ENCODE measurements around the gene TMEM151A. TPM values are rescaled to one million over a fixed set of nuclear protein-coding genes. Genes with fewer than 3 reads are reported as not detected.

Gene TMEM151A
- total and polyA plus RNA-seq, 8 donors = 0.46 to 19.6 (median 2.8) TPM; not detected in 2

GRCh38 chr11:66292543-66293332 lies 1.0 kb downstream of the TMEM151A start:
- DNase-seq = no peak
- TF ChIP-seq, protein P1, sequence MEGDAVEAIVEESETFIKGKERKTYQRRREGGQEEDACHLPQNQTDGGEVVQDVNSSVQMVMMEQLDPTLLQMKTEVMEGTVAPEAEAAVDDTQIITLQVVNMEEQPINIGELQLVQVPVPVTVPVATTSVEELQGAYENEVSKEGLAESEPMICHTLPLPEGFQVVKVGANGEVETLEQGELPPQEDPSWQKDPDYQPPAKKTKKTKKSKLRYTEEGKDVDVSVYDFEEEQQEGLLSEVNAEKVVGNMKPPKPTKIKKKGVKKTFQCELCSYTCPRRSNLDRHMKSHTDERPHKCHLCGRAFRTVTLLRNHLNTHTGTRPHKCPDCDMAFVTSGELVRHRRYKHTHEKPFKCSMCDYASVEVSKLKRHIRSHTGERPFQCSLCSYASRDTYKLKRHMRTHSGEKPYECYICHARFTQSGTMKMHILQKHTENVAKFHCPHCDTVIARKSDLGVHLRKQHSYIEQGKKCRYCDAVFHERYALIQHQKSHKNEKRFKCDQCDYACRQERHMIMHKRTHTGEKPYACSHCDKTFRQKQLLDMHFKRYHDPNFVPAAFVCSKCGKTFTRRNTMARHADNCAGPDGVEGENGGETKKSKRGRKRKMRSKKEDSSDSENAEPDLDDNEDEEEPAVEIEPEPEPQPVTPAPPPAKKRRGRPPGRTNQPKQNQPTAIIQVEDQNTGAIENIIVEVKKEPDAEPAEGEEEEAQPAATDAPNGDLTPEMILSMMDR (IDR thresholded peaks at IDR 0.05) = no peak
- TF ChIP-seq POLR2A (IDR thresholded peaks at IDR 0.05) = no peak
- Histone ChIP-seq H3K27ac (peak overlapping the region in 1 of 5 donors; percentile 72), H3K4me1 (peaks cover 18 to 42% (median 37%) of the 10 kb centered on the region in 4 donors), H3K27me3 (peaks cover 0 to 58% (median 19%) of the 10 kb centered on the region in 3 donors), H3K36me3 (no peaks in the 10 kb centered on the region), H3K9me3 (no peaks in the 10 kb centered on the region), H3K4me3 (peak overlapping the region; percentile 54 to 69 (median 55))
- 29 to 54% (median 30%) methylated on average over 8 to 17 of the region's 17 CpGs for WGBS, 5 donors
- intact Hi-C loops (cut with DNase I; ENCODE audit: low total_unique reads) = no loop called here

- H3K9me3 ChIP-seq = no peaks in the 10 kb centered on the region
- peaks cover 0 to 58% (median 19%) of the 10 kb centered on the region in 3 donors for H3K27me3 ChIP-seq
- H3K4me3 ChIP-seq = no peak overlapping the region
- no peak overlapping the region for H3K27ac ChIP-seq
- no peak for TF ChIP-seq POLR2AphosphoS5 (IDR thresholded peaks at IDR 0.05)
- no peak for TF ChIP-seq POLR2A (IDR thresholded peaks at IDR 0.05)
- no peak for TF ChIP-seq EP300 (IDR thresholded peaks at IDR 0.05)
- TF ChIP-seq, protein P1 (IDR thresholded peaks at IDR 0.05) = no peak
- WGBS, 5 donors = 63 to 78% (median 74%) methylated on average over 4 of the region's 4 CpGs
- H3K4me1 ChIP-seq = peaks cover 12 to 36% (median 31%) of the 10 kb centered on the region in 4 donors
- no peaks in the 10 kb centered on the region for H3K36me3 ChIP-seq
- intact Hi-C loops (cut with DNase I; ENCODE audit: low total_unique reads) = no loop called here
- no peak for DNase-seq
Measured at GRCh38 chr11:66293352-66293751, 1.7 kb downstream of the TMEM151A start.

DNA sequence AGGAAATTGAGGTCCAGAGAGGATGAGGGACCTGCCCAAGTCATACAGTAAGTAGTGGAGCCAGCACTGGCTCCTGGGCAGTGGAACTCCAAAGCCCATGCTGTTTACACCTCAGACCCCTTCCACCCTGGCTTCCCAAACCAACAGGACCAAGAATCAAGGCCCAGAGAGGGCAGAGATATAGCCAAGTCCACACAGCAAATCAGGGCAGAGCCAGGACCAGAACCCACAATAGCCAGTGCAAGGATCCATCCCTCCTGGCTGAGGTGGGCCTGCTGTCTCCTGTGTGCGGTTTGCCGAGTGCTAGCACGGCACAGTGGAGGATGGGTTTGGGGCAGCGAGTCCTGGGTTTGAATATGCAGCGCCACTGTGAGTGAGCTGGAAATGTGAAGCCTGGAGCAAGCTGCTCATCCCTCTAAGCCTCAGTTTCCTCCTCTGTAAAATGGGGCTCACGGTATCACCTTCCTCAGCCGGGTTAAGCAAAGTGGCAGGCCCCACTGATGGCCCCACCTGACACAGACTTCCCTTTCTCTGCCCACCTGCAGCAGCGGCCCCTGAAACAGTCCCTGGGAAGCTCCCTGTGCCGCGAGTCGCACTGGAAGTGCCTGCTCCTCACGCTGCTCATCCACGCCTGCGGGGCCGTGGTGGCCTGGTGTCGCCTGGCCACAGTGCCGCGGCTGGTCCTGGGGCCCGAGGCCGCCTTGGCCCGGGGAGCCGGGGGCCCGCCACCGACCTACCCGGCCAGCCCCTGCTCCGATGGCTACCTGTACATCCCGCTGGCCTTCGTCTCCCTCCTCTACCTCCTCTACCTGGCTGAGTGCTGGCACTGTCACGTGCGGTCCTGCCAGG lies 2.3 kb downstream of the TMEM151A start:
- no peak overlapping the region for H3K4me3 ChIP-seq
- H3K36me3 ChIP-seq = no peaks in the 10 kb centered on the region
- no peak for DNase-seq
- no peaks in the 10 kb centered on the region for H3K9me3 ChIP-seq
- H3K27me3 ChIP-seq = peaks cover 0 to 58% (median 19%) of the 10 kb centered on the region in 3 donors
- intact Hi-C loops (cut with DNase I; ENCODE audit: low total_unique reads) = no loop called here
- no peak overlapping the region for H3K27ac ChIP-seq
- peaks cover 12 to 35% (median 29%) of the 10 kb centered on the region in 4 donors for H3K4me1 ChIP-seq
- WGBS, 5 donors = 82 to 90% (median 88%) methylated on average over 25 to 30 of the region's 30 CpGs
- no peak for TF ChIP-seq POLR2AphosphoS5 (IDR thresholded peaks at IDR 0.05)
- TF ChIP-seq EP300 (IDR thresholded peaks at IDR 0.05) = no peak
- no peak for TF ChIP-seq POLR2A (IDR thresholded peaks at IDR 0.05)
- TF ChIP-seq, protein P1 (IDR thresholded peaks at IDR 0.05) = no peak
